Measurements from ENCODE around the gene LRRC49. TPM values are rescaled to one million over a fixed set of nuclear protein-coding genes. Genes with fewer than 3 reads are reported as not detected.
A peak's percentile ranks its signal among the peaks of the same experiment; 100 is the strongest.

The LRRC49 gene
- total RNA-seq (100 to 1,000 TPM in 2 of 9 donors, 10 to 100 TPM in 7; 22.4 to 123 (median 60.3) TPM), polyA plus RNA-seq (100 to 1,000 TPM in 1 of 2 donors, 10 to 100 TPM in 1; 13.3 to 115 TPM)
- long read RNA-seq, donor 1, partial matches to known transcripts = 40 of 49 reads
- long read RNA-seq, donor 1, other reads (novel, unspliced or antisense) = 8 of 49 reads
- long read RNA-seq, donor 2, transcript LRRC49-201 (16 exons, 2,784 nt) = major isoform, 6 of 97 reads
- long read RNA-seq, donor 2, partial matches to known transcripts = 80 of 97 reads
- long read RNA-seq, donor 2, other reads (novel, unspliced or antisense) = 11 of 97 reads
- long read RNA-seq, donor 3, partial matches to known transcripts = 26 of 35 reads
- long read RNA-seq, donor 3, other reads (novel, unspliced or antisense) = 5 of 35 reads

- intact Hi-C loops (cut with DNase I) = loop anchor here (2.0 to 10.0 kb wide), 7 partner anchors 113 to 553 kb away; no protein-coding TSS in a partner anchor
Observed at GRCh38 chr15:70892002-70892911, at the start of gene LRRC49, which contains the start of gene THAP10. LRRC49 (plus strand) TSS chr15:70892826; CDS start chr15:70892895, 69 bp downstream. THAP10 (minus strand) TSS chr15:70892433; CDS start chr15:70892272, 161 bp downstream.

GRCh38 chr15:70845602-70846360, 46.8 kb upstream of the LRRC49 start:
- Histone ChIP-seq H3K4me1 (peaks cover 0 to 14% (median 0%) of the 10 kb centered on the region in 12 donors), H3K4me3 (no peak overlapping the region), H3K27ac (no peak overlapping the region), H3K9me3 (no peaks in the 10 kb centered on the region), H3K27me3 (no peaks in the 10 kb centered on the region), H3K36me3 (peaks cover 0 to 14% (median 0%) of the 10 kb centered on the region in 9 donors)
- DNase-seq (no peak), ATAC-seq (peak in 1 of 4 donors; percentile 40)
- no peak for TF ChIP-seq POLR2A (IDR thresholded peaks at IDR 0.05)
- 97 to 98% (median 98%) methylated on average over 6 of the region's 6 CpGs for WGBS, 4 donors
- intact Hi-C loops (cut with DNase I) = no loop called here

More at GRCh38 chr15:70892002-70892911, at the start of gene LRRC49, which contains the start of gene THAP10:
- 0% methylated on average over 21 to 61 of the region's 61 CpGs for WGBS, 4 donors
- DNase-seq (peak; percentile 88 to 93 (median 90)), ATAC-seq (peak; percentile 96 to 99 (median 98))
- H3K27me3 ChIP-seq = peaks cover 0 to 3% (median 0%) of the 10 kb centered on the region in 9 donors
- TF ChIP-seq POLR2A (IDR thresholded peaks at IDR 0.05) (no peak), CTCF (IDR thresholded peaks at IDR 0.05) (no peak)
- H3K9me3 ChIP-seq = no peaks in the 10 kb centered on the region
- peaks cover 0 to 23% (median 6%) of the 10 kb centered on the region in 12 donors for H3K4me1 ChIP-seq
- peaks cover 0 to 24% (median 0%) of the 10 kb centered on the region in 9 donors for H3K36me3 ChIP-seq
- H3K27ac ChIP-seq = peak within 1 kb of the TSS; percentile 19 to 83 (median 68)
- peak within 1 kb of the TSS; percentile 33 to 83 (median 74) for H3K4me3 ChIP-seq

- no peak for ATAC-seq
- DNase-seq = no peak
- whole genome bisulfite sequencing, 4 donors = 82 to 90% (median 86%) methylated on average over 4 to 6 of the region's 6 CpGs
- H3K36me3 ChIP-seq = peaks cover 0 to 23% (median 3%) of the 10 kb centered on the region in 9 donors
- peak overlapping the region in 11 of 12 donors; percentile 75 to 96 (median 90) for H3K27ac ChIP-seq
- H3K27me3 ChIP-seq = peaks cover 0 to 16% (median 0%) of the 10 kb centered on the region in 9 donors
- peak overlapping the region in 8 of 12 donors; percentile 69 to 95 (median 84) for H3K4me3 ChIP-seq
- no peak for TF ChIP-seq POLR2A (IDR thresholded peaks at IDR 0.05)
- no peak for TF ChIP-seq CTCF (IDR thresholded peaks at IDR 0.05)
- no peaks in the 10 kb centered on the region for H3K9me3 ChIP-seq
- intact Hi-C loops (cut with DNase I) = no loop called here
- H3K4me1 ChIP-seq = peaks cover 0 to 48% (median 17%) of the 10 kb centered on the region in 12 donors
Observed at GRCh38 chr15:70851889-70852288, 40.7 kb upstream of the LRRC49 start.

All from heart left ventricle (tissue), 16 donors.